ENCODE data around the gene FBN1. TPM values are rescaled to one million over a fixed set of nuclear protein-coding genes. Genes with fewer than 3 reads are reported as not detected.

FBN1 gene
- 439 TPM for total RNA-seq

GRCh38 chr15:48645558-48646330, at the start of gene FBN1:
Gene FBN1, minus strand, starts transcription at chr15:48645709. Its CDS starts 940 bp downstream, at chr15:48644769.
- Histone ChIP-seq H3K4me3 (ENCODE audit: low read length in 3 of 3) (peak within 1 kb of the TSS; percentile 69 to 82 (median 73)), H3K27me3 (ENCODE audit: control insufficient read depth in 3 of 3, insufficient read depth in 3 of 3, low read length in 3 of 3) (peaks cover 5 to 14% (median 13%) of the 10 kb centered on the region in 3 donors), H3K36me3 (ENCODE audit: control insufficient read depth in 3 of 3, insufficient read depth in 3 of 3, low read length in 3 of 3) (no peaks in the 10 kb centered on the region), H3K9ac (ENCODE audit: low read depth in 1 of 3, low read length in 3 of 3) (peak within 1 kb of the TSS; percentile 71 to 81 (median 76)), H3K9me3 (ENCODE audit: control insufficient read depth in 3 of 3, low read length in 3 of 3) (no peaks in the 10 kb centered on the region), H3K4me1 (ENCODE audit: control insufficient read depth in 3 of 3, insufficient read depth in 3 of 3, low read length in 3 of 3) (peaks cover 4 to 8% (median 7%) of the 10 kb centered on the region in 3 donors), H3K27ac (ENCODE audit: low read depth, low read length) (peak within 1 kb of the TSS; percentile 65)

- Histone ChIP-seq H3K9ac (ENCODE audit: low read depth in 1 of 3, low read length in 3 of 3) (no peak overlapping the region), H3K36me3 (ENCODE audit: control insufficient read depth in 3 of 3, insufficient read depth in 3 of 3, low read length in 3 of 3) (no peaks in the 10 kb centered on the region), H3K4me1 (ENCODE audit: control insufficient read depth in 3 of 3, insufficient read depth in 3 of 3, low read length in 3 of 3) (no peaks in the 10 kb centered on the region), H3K4me3 (ENCODE audit: low read length in 3 of 3) (no peak overlapping the region), H3K27ac (ENCODE audit: low read depth, low read length) (no peak overlapping the region), H3K27me3 (ENCODE audit: control insufficient read depth in 3 of 3, insufficient read depth in 3 of 3, low read length in 3 of 3) (no peaks in the 10 kb centered on the region), H3K9me3 (ENCODE audit: control insufficient read depth in 3 of 3, low read length in 3 of 3) (no peaks in the 10 kb centered on the region)
Observed at GRCh38 chr15:48693484-48693883, 48.0 kb upstream of the FBN1 start.

GRCh38 chr15:48688493-48688892, 43.0 kb upstream of the FBN1 start:
- no peaks in the 10 kb centered on the region for H3K4me1 ChIP-seq (ENCODE audit: control insufficient read depth in 3 of 3, insufficient read depth in 3 of 3, low read length in 3 of 3)
- H3K27me3 ChIP-seq (ENCODE audit: control insufficient read depth in 3 of 3, insufficient read depth in 3 of 3, low read length in 3 of 3): no peaks in the 10 kb centered on the region
- H3K4me3 ChIP-seq (ENCODE audit: low read length in 3 of 3): no peak overlapping the region
- no peak overlapping the region for H3K9ac ChIP-seq (ENCODE audit: low read depth in 1 of 3, low read length in 3 of 3)
- H3K27ac ChIP-seq (ENCODE audit: low read depth, low read length): no peak overlapping the region
- H3K9me3 ChIP-seq (ENCODE audit: control insufficient read depth in 3 of 3, low read length in 3 of 3): no peaks in the 10 kb centered on the region
- no peaks in the 10 kb centered on the region for H3K36me3 ChIP-seq (ENCODE audit: control insufficient read depth in 3 of 3, insufficient read depth in 3 of 3, low read length in 3 of 3)

GRCh38 chr15:48683991-48684765, 38.7 kb upstream of the FBN1 start:
- no peaks in the 10 kb centered on the region for H3K9me3 ChIP-seq (ENCODE audit: control insufficient read depth in 3 of 3, low read length in 3 of 3)
- no peak overlapping the region for H3K4me3 ChIP-seq (ENCODE audit: low read length in 3 of 3)
- H3K27me3 ChIP-seq (ENCODE audit: control insufficient read depth in 3 of 3, insufficient read depth in 3 of 3, low read length in 3 of 3): no peaks in the 10 kb centered on the region
- no peak overlapping the region for H3K9ac ChIP-seq (ENCODE audit: low read depth in 1 of 3, low read length in 3 of 3)
- H3K4me1 ChIP-seq (ENCODE audit: control insufficient read depth in 3 of 3, insufficient read depth in 3 of 3, low read length in 3 of 3): no peaks in the 10 kb centered on the region
- no peaks in the 10 kb centered on the region for H3K36me3 ChIP-seq (ENCODE audit: control insufficient read depth in 3 of 3, insufficient read depth in 3 of 3, low read length in 3 of 3)
- no peak overlapping the region for H3K27ac ChIP-seq (ENCODE audit: low read depth, low read length)

GRCh38 chr15:48682942-48683651, 37.6 kb upstream of the FBN1 start:
- Histone ChIP-seq H3K36me3 (ENCODE audit: control insufficient read depth in 3 of 3, insufficient read depth in 3 of 3, low read length in 3 of 3) (no peaks in the 10 kb centered on the region), H3K27ac (ENCODE audit: low read depth, low read length) (no peak overlapping the region), H3K9ac (ENCODE audit: low read depth in 1 of 3, low read length in 3 of 3) (no peak overlapping the region), H3K27me3 (ENCODE audit: control insufficient read depth in 3 of 3, insufficient read depth in 3 of 3, low read length in 3 of 3) (no peaks in the 10 kb centered on the region), H3K4me3 (ENCODE audit: low read length in 3 of 3) (no peak overlapping the region), H3K9me3 (ENCODE audit: control insufficient read depth in 3 of 3, low read length in 3 of 3) (no peaks in the 10 kb centered on the region), H3K4me1 (ENCODE audit: control insufficient read depth in 3 of 3, insufficient read depth in 3 of 3, low read length in 3 of 3) (no peaks in the 10 kb centered on the region)

- Histone ChIP-seq H3K36me3 (ENCODE audit: control insufficient read depth in 3 of 3, insufficient read depth in 3 of 3, low read length in 3 of 3) (no peaks in the 10 kb centered on the region), H3K9ac (ENCODE audit: low read depth in 1 of 3, low read length in 3 of 3) (no peak overlapping the region), H3K4me3 (ENCODE audit: low read length in 3 of 3) (no peak overlapping the region), H3K27ac (ENCODE audit: low read depth, low read length) (no peak overlapping the region), H3K4me1 (ENCODE audit: control insufficient read depth in 3 of 3, insufficient read depth in 3 of 3, low read length in 3 of 3) (no peaks in the 10 kb centered on the region), H3K9me3 (ENCODE audit: control insufficient read depth in 3 of 3, low read length in 3 of 3) (no peaks in the 10 kb centered on the region), H3K27me3 (ENCODE audit: control insufficient read depth in 3 of 3, insufficient read depth in 3 of 3, low read length in 3 of 3) (no peaks in the 10 kb centered on the region)
Observed at GRCh38 chr15:48681353-48681752, 35.8 kb upstream of the FBN1 start.

GRCh38 chr15:48680841-48681240, 35.3 kb upstream of the FBN1 start:
- no peak overlapping the region for H3K9ac ChIP-seq (ENCODE audit: low read depth in 1 of 3, low read length in 3 of 3)

GRCh38 chr15:48679952-48680351, 34.4 kb upstream of the FBN1 start:
- H3K9me3 ChIP-seq (ENCODE audit: control insufficient read depth in 3 of 3, low read length in 3 of 3): no peaks in the 10 kb centered on the region
- no peaks in the 10 kb centered on the region for H3K36me3 ChIP-seq (ENCODE audit: control insufficient read depth in 3 of 3, insufficient read depth in 3 of 3, low read length in 3 of 3)
- H3K27me3 ChIP-seq (ENCODE audit: control insufficient read depth in 3 of 3, insufficient read depth in 3 of 3, low read length in 3 of 3): no peaks in the 10 kb centered on the region
- no peaks in the 10 kb centered on the region for H3K4me1 ChIP-seq (ENCODE audit: control insufficient read depth in 3 of 3, insufficient read depth in 3 of 3, low read length in 3 of 3)
- H3K4me3 ChIP-seq (ENCODE audit: low read length in 3 of 3): no peak overlapping the region
- no peak overlapping the region for H3K27ac ChIP-seq (ENCODE audit: low read depth, low read length)
- no peak overlapping the region for H3K9ac ChIP-seq (ENCODE audit: low read depth in 1 of 3, low read length in 3 of 3)

More at GRCh38 chr15:48680841-48681240, 35.3 kb upstream of the FBN1 start:
- H3K9me3 ChIP-seq (ENCODE audit: control insufficient read depth in 3 of 3, low read length in 3 of 3): no peaks in the 10 kb centered on the region
- H3K4me1 ChIP-seq (ENCODE audit: control insufficient read depth in 3 of 3, insufficient read depth in 3 of 3, low read length in 3 of 3): no peaks in the 10 kb centered on the region
- H3K4me3 ChIP-seq (ENCODE audit: low read length in 3 of 3): no peak overlapping the region
- H3K27ac ChIP-seq (ENCODE audit: low read depth, low read length): no peak overlapping the region
- H3K27me3 ChIP-seq (ENCODE audit: control insufficient read depth in 3 of 3, insufficient read depth in 3 of 3, low read length in 3 of 3): no peaks in the 10 kb centered on the region
- no peaks in the 10 kb centered on the region for H3K36me3 ChIP-seq (ENCODE audit: control insufficient read depth in 3 of 3, insufficient read depth in 3 of 3, low read length in 3 of 3)

GRCh38 chr15:48678851-48679250, 33.3 kb upstream of the FBN1 start:
- no peak overlapping the region for H3K9ac ChIP-seq (ENCODE audit: low read depth in 1 of 3, low read length in 3 of 3)
- H3K36me3 ChIP-seq (ENCODE audit: control insufficient read depth in 3 of 3, insufficient read depth in 3 of 3, low read length in 3 of 3): no peaks in the 10 kb centered on the region
- no peak overlapping the region for H3K27ac ChIP-seq (ENCODE audit: low read depth, low read length)
- no peaks in the 10 kb centered on the region for H3K27me3 ChIP-seq (ENCODE audit: control insufficient read depth in 3 of 3, insufficient read depth in 3 of 3, low read length in 3 of 3)
- no peak overlapping the region for H3K4me3 ChIP-seq (ENCODE audit: low read length in 3 of 3)
- no peaks in the 10 kb centered on the region for H3K9me3 ChIP-seq (ENCODE audit: control insufficient read depth in 3 of 3, low read length in 3 of 3)
- no peaks in the 10 kb centered on the region for H3K4me1 ChIP-seq (ENCODE audit: control insufficient read depth in 3 of 3, insufficient read depth in 3 of 3, low read length in 3 of 3)

GRCh38 chr15:48677821-48678220, 32.3 kb upstream of the FBN1 start:
- Histone ChIP-seq H3K36me3 (ENCODE audit: control insufficient read depth in 3 of 3, insufficient read depth in 3 of 3, low read length in 3 of 3) (no peaks in the 10 kb centered on the region), H3K4me1 (ENCODE audit: control insufficient read depth in 3 of 3, insufficient read depth in 3 of 3, low read length in 3 of 3) (no peaks in the 10 kb centered on the region), H3K27me3 (ENCODE audit: control insufficient read depth in 3 of 3, insufficient read depth in 3 of 3, low read length in 3 of 3) (no peaks in the 10 kb centered on the region), H3K4me3 (ENCODE audit: low read length in 3 of 3) (no peak overlapping the region), H3K27ac (ENCODE audit: low read depth, low read length) (no peak overlapping the region), H3K9ac (ENCODE audit: low read depth in 1 of 3, low read length in 3 of 3) (no peak overlapping the region), H3K9me3 (ENCODE audit: control insufficient read depth in 3 of 3, low read length in 3 of 3) (no peaks in the 10 kb centered on the region)
